Stimulated activated CD4-positive, alpha-beta T cell treated with anti-CD3 and anti-CD28 coated beads, Interleukin-12 subunit alpha, Interleukin-12 subunit beta, amount 100 ng/mL, for 48 hours (primary cell): Measurements from ENCODE around the gene RPL10A.
"Not testable (repeated sequence)": the region's sequence is repeated elsewhere in the genome, so short reads cannot be mapped to it uniquely, and the experiment has no call there.

Experiments used
- DNase-seq, 3 donors: peaks; one replicate each; pipeline ENCODE4 v3.0.0-alpha.2; 2020; ENCODE audit warnings: low read depth in 2 of 3, low spot score in 1 of 3

Gene RPL10A

GRCh38 chr6:35468181-35468979, at the start of gene RPL10A:
Gene RPL10A (plus strand): TSS chr6:35468401. CDS start chr6:35468435, 34 bp downstream.
- peak; percentile 91 to 97 (median 94) for DNase-seq

- no peak for DNase-seq
Measured at GRCh38 chr6:35419417-35419816, 48.8 kb upstream of the RPL10A start.

- no peak for DNase-seq
Measured at GRCh38 chr6:35419961-35420360, 48.2 kb upstream of the RPL10A start.

- DNase-seq: no peak
Measured at GRCh38 chr6:35425284-35425683, 42.9 kb upstream of the RPL10A start.

- DNase-seq: no peak
Measured at GRCh38 chr6:35426074-35426473, 42.1 kb upstream of the RPL10A start.

GRCh38 chr6:35427435-35427834, 40.8 kb upstream of the RPL10A start:
- DNase-seq: no peak

GRCh38 chr6:35427851-35428321, 40.3 kb upstream of the RPL10A start:
- no peak for DNase-seq

- DNase-seq: no peak
Measured at GRCh38 chr6:35428421-35429149, 39.6 kb upstream of the RPL10A start.

GRCh38 chr6:35429463-35429862, 38.7 kb upstream of the RPL10A start:
- no peak for DNase-seq

- DNase-seq: no peak
Measured at GRCh38 chr6:35432291-35432690, 35.9 kb upstream of the RPL10A start.

- DNase-seq: not testable (repeated sequence)
Measured at GRCh38 chr6:35432702-35433101, 35.5 kb upstream of the RPL10A start.

- no peak for DNase-seq
Measured at GRCh38 chr6:35435074-35435837, 32.9 kb upstream of the RPL10A start.

- no peak for DNase-seq
Measured at GRCh38 chr6:35436071-35436857, 31.9 kb upstream of the RPL10A start.

- not testable (repeated sequence) for DNase-seq
Measured at GRCh38 chr6:35438378-35439065, 29.7 kb upstream of the RPL10A start.

- DNase-seq: no peak
Measured at GRCh38 chr6:35439308-35439707, 28.9 kb upstream of the RPL10A start.

GRCh38 chr6:35441205-35441604, 27.0 kb upstream of the RPL10A start:
- no peak for DNase-seq

- no peak for DNase-seq
Measured at GRCh38 chr6:35441642-35442041, 26.6 kb upstream of the RPL10A start.

- DNase-seq: no peak
Measured at GRCh38 chr6:35442693-35443092, 25.5 kb upstream of the RPL10A start.

GRCh38 chr6:35443341-35444030, 24.7 kb upstream of the RPL10A start:
- DNase-seq: no peak

- no peak for DNase-seq
Measured at GRCh38 chr6:35445691-35446090, 22.5 kb upstream of the RPL10A start.
